Measurements from ENCODE around the gene PTPRG. TPM values are rescaled to one million over a fixed set of nuclear protein-coding genes. Genes with fewer than 3 reads are reported as not detected.
"Not testable (repeated sequence)": the region's sequence is repeated elsewhere in the genome, so short reads cannot be mapped to it uniquely, and the experiment has no call there.

The PTPRG gene
- 0.79 TPM for polyA plus RNA-seq (2012; ENCODE audit: insufficient read depth, insufficient read length)

DNA sequence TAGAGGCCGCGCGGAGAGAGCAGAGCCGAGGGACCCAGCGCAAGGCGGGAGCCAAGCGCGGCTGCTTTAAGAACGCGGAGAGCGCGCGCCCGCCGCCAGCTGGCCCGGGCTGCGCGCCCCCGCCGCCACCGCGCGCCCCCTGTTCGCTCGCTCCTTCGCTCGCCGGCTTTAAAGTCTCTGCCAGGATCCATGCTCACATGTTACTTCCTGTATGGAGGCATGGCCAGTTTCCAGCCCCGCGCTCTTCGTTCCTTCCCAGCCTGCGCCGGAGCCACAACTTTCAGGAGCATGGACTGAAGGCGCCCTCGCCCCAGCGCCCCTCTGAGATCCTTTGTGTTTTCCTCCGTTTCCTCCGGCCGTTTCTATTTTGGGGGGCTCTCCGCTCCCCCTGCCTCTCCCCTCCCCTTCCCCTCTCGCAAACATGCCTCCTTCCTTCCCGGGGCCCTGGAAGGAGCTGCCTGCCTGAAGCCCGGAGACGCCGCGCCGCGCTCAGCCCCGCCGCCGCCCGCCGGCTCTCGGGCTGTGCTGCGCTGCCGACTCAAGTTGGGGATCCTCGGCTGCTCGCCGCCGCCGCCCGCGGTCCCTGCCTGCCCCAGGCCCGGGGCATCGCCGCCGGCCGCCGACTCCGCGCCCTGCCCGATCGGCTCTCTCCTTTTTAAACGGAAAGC lies at the start of gene PTPRG:
TSS of gene PTPRG (plus strand) at position 198 of the 668 bp plus-strand sequence. CDS start 717 bp downstream, outside the sequence.
- peak; percentile 4 for DNase-seq (ENCODE audit: low read depth, low spot score)
- peak within 1 kb of the TSS; percentile 31 for H3K4me3 ChIP-seq (ENCODE audit: low read length)

DNA sequence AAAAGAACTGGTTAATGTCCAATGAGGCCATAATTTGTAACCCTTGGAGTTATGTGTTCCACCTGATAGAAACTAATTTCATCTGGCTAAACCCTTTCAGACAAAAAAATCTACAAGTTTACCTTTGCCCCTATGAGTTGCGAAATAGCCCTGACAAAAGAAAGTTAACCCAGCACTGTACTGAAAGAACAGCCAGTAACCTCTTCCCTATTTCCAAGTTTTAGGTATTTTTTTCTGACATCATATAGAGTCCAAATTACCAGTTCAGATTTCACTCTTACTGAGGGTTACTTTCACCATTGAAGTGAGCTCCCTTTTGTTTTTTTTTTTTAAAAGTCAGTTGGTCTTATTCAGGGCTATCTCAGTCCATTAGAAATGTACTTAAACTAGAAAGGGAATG lies 42.8 kb upstream of the PTPRG start:
- DNase-seq (ENCODE audit: low read depth, low spot score) = no peak
- no peak overlapping the region for H3K4me3 ChIP-seq (ENCODE audit: low read length)

- H3K4me3 ChIP-seq (ENCODE audit: low read length) = no peak overlapping the region
- no peak for DNase-seq (ENCODE audit: low read depth, low spot score)
Measured at GRCh38 chr3:61520966-61521628, 40.3 kb upstream of the PTPRG start.

- no peak overlapping the region for H3K4me3 ChIP-seq (ENCODE audit: low read length)
- DNase-seq (ENCODE audit: low read depth, low spot score) = no peak
Measured at GRCh38 chr3:61522060-61522459, 39.3 kb upstream of the PTPRG start.

GRCh38 chr3:61522626-61523025 lies 38.7 kb upstream of the PTPRG start:
- no peak for DNase-seq (ENCODE audit: low read depth, low spot score)
- H3K4me3 ChIP-seq (ENCODE audit: low read length) = no peak overlapping the region

- DNase-seq (ENCODE audit: low read depth, low spot score) = no peak
- H3K4me3 ChIP-seq (ENCODE audit: low read length) = no peak overlapping the region
Measured at GRCh38 chr3:61524933-61525332, 36.4 kb upstream of the PTPRG start.

- DNase-seq (ENCODE audit: low read depth, low spot score) = no peak
- H3K4me3 ChIP-seq (ENCODE audit: low read length) = no peak overlapping the region
Measured at GRCh38 chr3:61526308-61526707, 35.1 kb upstream of the PTPRG start.

GRCh38 chr3:61527011-61527410 lies 34.4 kb upstream of the PTPRG start:
- no peak overlapping the region for H3K4me3 ChIP-seq (ENCODE audit: low read length)
- no peak for DNase-seq (ENCODE audit: low read depth, low spot score)

GRCh38 chr3:61530355-61530754 lies 31.0 kb upstream of the PTPRG start:
- DNase-seq (ENCODE audit: low read depth, low spot score) = peak; percentile 25
- no peak overlapping the region for H3K4me3 ChIP-seq (ENCODE audit: low read length)

DNA sequence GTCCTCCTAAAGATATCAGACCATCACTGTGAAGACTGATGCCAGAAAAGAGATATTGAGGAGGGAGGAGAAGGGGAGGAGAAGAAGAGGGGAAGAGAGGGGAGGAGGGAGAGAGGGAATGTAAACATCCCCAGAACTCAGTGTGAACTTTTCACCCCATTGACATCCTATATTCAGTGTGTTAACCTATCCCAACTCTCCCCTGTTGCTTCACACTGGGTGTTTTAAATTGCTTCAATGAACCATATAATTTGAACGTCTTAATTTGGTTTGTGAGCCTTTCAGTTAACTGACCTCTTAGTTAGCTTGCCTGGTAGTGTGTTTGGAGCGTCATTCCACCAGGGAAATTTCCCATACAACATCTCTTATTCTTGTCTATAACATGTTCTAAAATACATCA lies 29.8 kb upstream of the PTPRG start:
- DNase-seq (ENCODE audit: low read depth, low spot score) = no peak
- H3K4me3 ChIP-seq (ENCODE audit: low read length) = no peak overlapping the region

DNA sequence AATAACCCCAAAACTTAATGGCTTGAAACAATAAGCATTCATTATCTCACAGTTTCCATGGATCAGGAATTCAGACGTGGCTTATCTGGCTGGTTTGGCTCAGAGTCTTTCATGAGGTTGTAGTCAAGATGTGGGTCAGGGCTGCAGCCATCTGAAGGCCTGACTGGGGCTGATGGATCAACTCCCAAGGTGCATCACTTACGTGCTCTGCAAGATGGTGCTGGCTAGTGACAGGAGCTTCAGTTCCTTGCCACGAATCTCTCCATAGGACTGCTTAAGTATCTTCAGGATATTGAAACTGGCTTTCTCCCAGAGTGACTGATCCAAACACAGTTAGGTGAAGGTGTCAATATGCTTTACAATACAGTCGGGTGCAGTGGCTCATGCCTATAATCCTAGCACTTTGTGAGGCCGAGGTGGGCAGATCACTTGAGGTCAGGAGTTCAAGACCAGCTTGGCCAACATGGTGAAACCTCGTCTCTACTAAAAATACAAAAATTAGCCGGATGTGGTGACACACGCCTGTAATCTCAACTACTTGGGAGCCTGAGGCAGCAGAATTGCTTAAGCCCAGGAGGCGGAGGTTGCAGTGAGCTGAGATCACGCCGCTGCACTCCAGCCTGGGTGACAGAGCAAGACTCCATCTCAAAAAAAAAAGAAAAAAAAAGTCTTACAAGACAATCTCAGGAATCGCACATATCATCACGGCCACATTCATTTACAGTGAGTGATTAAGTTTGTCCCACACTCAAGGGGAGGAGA lies 28.5 kb upstream of the PTPRG start:
- DNase-seq (ENCODE audit: low read depth, low spot score) = no peak
- H3K4me3 ChIP-seq (ENCODE audit: low read length) = no peak overlapping the region

GRCh38 chr3:61535826-61536225 lies 25.5 kb upstream of the PTPRG start:
- DNase-seq (ENCODE audit: low read depth, low spot score) = no peak
- no peak overlapping the region for H3K4me3 ChIP-seq (ENCODE audit: low read length)

GRCh38 chr3:61537366-61537765 lies 24.0 kb upstream of the PTPRG start:
- H3K4me3 ChIP-seq (ENCODE audit: low read length) = no peak overlapping the region
- no peak for DNase-seq (ENCODE audit: low read depth, low spot score)

DNA sequence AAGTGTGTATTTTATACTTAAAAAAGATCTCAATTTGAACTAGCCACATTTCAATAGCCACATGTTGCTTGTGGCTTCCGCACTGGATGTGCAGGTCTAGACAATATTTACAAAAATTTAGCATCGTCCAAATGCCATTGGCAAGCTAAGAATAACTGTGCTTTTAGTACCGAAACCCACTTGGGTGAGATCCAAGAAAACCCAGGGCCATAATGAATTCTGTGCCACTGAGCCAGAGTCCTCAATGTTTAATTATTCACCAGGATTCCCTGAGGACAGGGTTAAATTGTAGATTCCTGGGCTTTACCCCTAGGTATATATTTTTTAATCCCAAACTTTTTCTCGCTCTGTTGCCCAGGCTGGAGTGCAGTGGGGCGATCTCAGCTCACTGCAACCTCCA lies 22.9 kb upstream of the PTPRG start:
- no peak for DNase-seq (ENCODE audit: low read depth, low spot score)
- no peak overlapping the region for H3K4me3 ChIP-seq (ENCODE audit: low read length)

DNA sequence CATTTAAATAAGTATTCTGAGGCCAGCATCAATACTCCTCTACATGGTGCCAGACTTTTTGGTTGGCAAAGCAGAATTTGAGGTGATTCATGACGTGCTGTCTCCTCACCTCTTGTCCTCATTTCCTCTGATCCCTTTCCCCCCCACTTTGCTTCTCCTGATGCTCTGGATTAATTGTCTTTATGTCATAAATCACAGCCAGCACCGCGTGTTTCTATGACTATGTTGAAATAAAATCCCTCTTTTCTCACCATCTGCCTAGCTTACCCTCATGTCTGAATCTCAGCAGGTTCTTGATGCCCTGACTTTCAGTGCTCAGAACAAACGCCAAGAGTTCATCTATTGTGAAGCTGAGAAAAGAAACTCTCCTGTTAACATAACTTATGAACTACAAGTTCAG lies 19.7 kb upstream of the PTPRG start:
- H3K4me3 ChIP-seq (ENCODE audit: low read length) = no peak overlapping the region
- no peak for DNase-seq (ENCODE audit: low read depth, low spot score)

DNA sequence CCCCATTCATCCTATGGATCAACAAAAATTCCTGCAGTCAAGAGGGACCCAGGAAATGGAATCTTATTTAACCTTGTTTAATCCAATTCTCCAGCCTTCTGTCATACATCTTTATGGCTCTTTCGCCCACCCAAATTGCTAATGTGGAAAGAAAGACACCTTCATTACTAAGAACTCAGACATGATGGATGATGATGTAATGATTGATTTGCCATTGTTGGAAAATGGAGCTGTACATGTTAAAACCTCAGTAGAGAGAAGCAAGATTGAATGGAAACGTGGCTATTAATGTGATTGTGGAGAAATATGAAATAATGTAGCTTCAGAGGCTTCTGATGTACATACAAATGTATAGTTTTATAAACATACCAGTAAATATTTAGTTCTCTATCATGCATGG lies 15.7 kb upstream of the PTPRG start:
- DNase-seq (ENCODE audit: low read depth, low spot score) = no peak
- no peak overlapping the region for H3K4me3 ChIP-seq (ENCODE audit: low read length)

DNA sequence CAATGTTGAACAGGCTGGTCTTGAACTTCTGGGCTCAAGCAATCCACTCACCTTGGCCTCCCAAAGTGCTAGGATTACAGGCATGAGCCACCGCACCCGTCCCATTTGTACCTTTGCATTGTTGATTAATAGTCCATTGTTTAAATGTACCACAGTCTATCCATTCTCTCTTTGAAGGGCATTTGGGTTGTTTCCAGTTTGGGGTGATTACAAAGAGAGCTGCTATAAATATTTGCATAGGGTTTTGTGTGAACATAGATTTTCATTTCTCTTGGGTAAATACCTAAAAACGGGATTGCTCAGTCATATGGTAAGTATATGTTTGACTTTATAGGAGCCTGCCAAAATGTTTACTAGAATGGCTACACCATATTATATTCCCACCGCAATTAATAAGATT lies 13.7 kb upstream of the PTPRG start:
- H3K4me3 ChIP-seq (ENCODE audit: low read length) = no peak overlapping the region
- DNase-seq (ENCODE audit: low read depth, low spot score) = no peak

DNA sequence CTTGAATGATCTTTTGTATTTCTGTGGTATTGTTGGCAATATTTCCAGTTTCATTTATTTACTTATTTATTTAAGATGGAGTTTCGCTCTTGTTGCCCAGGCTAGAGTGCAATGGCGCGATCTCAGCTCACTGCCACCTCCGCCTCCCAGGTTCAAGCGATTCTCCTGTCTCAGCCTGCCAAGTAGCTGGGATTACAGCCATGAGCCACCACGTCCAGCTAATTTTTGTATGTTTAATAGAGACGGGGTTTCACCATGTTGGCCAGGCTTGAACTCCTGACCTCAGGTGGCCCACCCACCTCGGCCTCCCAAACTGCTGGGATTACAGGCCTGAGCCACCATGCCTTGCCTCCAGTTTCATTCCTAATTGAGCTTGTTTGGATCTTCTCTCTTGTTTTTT lies 8.7 kb upstream of the PTPRG start:
- not testable (repeated sequence) for H3K4me3 ChIP-seq (ENCODE audit: low read length); DNase-seq (ENCODE audit: low read depth, low spot score)

GRCh38 chr3:61559136-61559731 lies 2.1 kb upstream of the PTPRG start:
- DNase-seq (ENCODE audit: low read depth, low spot score) = no peak
- H3K4me3 ChIP-seq (ENCODE audit: low read length) = no peak overlapping the region
